ENCODE measurements around the gene MIXL1. TPM values are rescaled to one million over a fixed set of nuclear protein-coding genes. Genes with fewer than 3 reads are reported as not detected.
"Not testable (repeated sequence)": the region's sequence is repeated elsewhere in the genome, so short reads cannot be mapped to it uniquely, and the experiment has no call there.

MIXL1 gene
- total RNA-seq, 2 experiments from 2014 or later: not detected

DNA sequence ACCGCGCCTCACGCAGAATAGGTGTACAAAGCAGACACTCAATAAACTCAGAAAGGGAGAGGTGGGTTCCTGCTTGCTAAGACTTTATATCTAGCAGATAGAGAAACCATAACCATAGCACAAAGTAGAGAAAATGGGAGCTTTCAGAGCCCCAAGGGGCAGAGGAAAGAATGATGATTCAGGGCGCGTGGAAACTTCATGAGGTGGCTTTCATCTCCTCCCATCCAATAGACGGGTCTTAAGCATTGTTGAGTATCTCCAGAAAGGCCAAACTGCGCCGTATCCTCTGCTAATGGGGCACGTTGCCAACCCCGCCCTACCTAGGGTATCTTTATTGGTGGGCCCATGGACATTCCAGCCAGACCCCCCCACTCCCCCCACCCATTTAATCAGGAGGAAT, 778 bp upstream of the MIXL1 start:
- Mint-ChIP-seq H3K4me3 (no peak overlapping the region), H3K36me3 (ENCODE audit: low read depth) (peaks cover 2% of the 10 kb centered on the region), H3K27ac (no peak overlapping the region), H3K4me1 (peaks cover 4% of the 10 kb centered on the region), H3K9me3 (no peaks in the 10 kb centered on the region), H3K27me3 (peaks cover 31% of the 10 kb centered on the region)
- POLR2A ChIA-PET: no interaction called here
- CTCF ChIA-PET: interaction anchor here (0.6 to 1.1 kb wide), 3 partner anchors 24 to 102 kb away, joined by 3 to 6 read pairs (median 3); no protein-coding TSS in a partner anchor
- no peak for DNase-seq

- ChIA-PET POLR2A (no interaction called here), CTCF (interaction anchor here (0.6 to 1.6 kb wide), 7 partner anchors 14 to 109 kb away, joined by 3 to 7 read pairs (median 3); no protein-coding TSS in a partner anchor)
- H3K9me3 Mint-ChIP-seq: no peaks in the 10 kb centered on the region
- peaks cover 2% of the 10 kb centered on the region for H3K36me3 Mint-ChIP-seq (ENCODE audit: low read depth)
- H3K27ac Mint-ChIP-seq: no peak overlapping the region
- peaks cover 31% of the 10 kb centered on the region for H3K27me3 Mint-ChIP-seq
- peak; percentile 37 for DNase-seq
- peaks cover 4% of the 10 kb centered on the region for H3K4me1 Mint-ChIP-seq
- H3K4me3 Mint-ChIP-seq: peak overlapping the region; percentile 64
Observed at GRCh38 chr1:226223786-226224244, 351 bp downstream of the MIXL1 start.

DNA sequence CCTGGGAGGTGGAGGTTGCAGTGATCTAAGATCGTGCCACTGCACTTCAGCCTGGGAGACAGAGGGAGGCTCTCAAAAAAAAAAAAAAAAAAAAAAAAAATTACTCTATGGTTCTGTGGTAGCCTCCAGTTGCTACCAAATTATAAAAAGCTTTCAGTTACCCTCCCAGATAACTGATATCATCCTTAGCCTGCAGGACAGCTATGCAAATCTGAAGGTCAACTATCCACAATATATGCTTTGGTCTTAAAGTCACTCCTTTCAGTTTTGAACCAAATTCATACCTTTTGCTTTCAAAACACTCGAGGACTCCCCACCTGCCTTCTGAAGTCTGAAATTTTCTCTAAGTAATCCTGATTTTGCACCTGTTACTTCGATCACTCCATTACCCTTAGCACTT, 3.1 kb downstream of the MIXL1 start:
- Mint-ChIP-seq H3K4me3 (no peak overlapping the region), H3K27ac (no peak overlapping the region), H3K9me3 (no peaks in the 10 kb centered on the region), H3K36me3 (ENCODE audit: low read depth) (peaks cover 2% of the 10 kb centered on the region), H3K27me3 (peaks cover 18% of the 10 kb centered on the region), H3K4me1 (peaks cover 4% of the 10 kb centered on the region)
- CTCF ChIA-PET: interaction anchor here (1.2 kb wide), 1 partner anchor 101 kb away, joined by 4 read pairs; no protein-coding TSS in a partner anchor
- POLR2A ChIA-PET: no interaction called here
- DNase-seq: no peak

DNA sequence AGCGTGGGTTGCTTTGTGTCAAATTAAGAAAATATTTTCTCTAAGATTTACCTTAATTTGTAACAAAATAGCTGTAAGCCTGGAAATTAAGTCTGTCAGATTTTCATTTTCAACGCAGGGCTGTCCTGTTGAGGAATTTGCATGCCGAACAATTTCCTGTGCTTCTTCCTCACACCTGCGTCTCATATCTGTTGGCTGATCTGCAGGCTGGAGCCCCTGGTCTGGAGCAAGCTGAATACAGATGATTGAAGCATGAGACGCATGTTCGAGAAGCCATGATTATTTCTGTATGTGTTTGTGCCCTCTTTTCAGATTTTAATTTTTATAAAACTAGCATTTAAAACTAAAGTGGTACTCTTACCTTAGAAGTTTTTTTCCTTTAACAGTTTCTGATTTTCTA, 9.8 kb downstream of the MIXL1 start:
- DNase-seq: no peak
- Mint-ChIP-seq H3K36me3 (ENCODE audit: low read depth) (peaks cover 14% of the 10 kb centered on the region), H3K4me1 (peaks cover 2% of the 10 kb centered on the region), H3K27ac (no peak overlapping the region), H3K9me3 (no peaks in the 10 kb centered on the region), H3K4me3 (no peak overlapping the region), H3K27me3 (no peaks in the 10 kb centered on the region)
- POLR2A ChIA-PET: no interaction called here
- CTCF ChIA-PET: interaction anchor here (1.3 kb wide), 1 partner anchor 108 kb away, joined by 4 read pairs; no protein-coding TSS in a partner anchor

DNA sequence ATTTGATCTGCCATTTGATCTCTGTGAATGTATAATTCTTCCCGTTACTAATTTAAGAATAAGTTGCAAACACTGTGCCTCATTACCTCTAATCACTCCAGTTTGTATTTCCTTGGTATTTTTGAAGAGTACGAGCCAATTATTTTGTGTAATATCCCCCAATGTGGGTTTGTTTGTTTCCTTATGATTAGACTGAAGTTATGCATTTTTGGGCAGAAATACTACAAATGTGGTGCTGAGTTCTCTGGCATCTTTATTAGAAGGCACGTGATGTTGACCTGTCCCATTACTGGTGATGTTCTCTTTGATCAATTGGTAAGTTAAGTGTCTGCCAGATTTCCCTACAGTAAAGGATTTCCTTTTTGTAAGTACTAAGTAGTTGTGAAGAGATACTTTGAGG, 10.3 kb downstream of the MIXL1 start:
- no peak overlapping the region for H3K27ac Mint-ChIP-seq
- ChIA-PET POLR2A (no interaction called here), CTCF (interaction anchor here (1.3 kb wide), 1 partner anchor 108 kb away, joined by 4 read pairs; no protein-coding TSS in a partner anchor)
- H3K9me3 Mint-ChIP-seq: no peaks in the 10 kb centered on the region
- no peak for DNase-seq
- H3K36me3 Mint-ChIP-seq (ENCODE audit: low read depth): peaks cover 19% of the 10 kb centered on the region
- peaks cover 2% of the 10 kb centered on the region for H3K4me1 Mint-ChIP-seq
- H3K4me3 Mint-ChIP-seq: no peak overlapping the region
- H3K27me3 Mint-ChIP-seq: no peaks in the 10 kb centered on the region

GRCh38 chr1:226236826-226237225, 13.4 kb downstream of the MIXL1 start:
- H3K27me3 Mint-ChIP-seq: no peaks in the 10 kb centered on the region
- H3K4me1 Mint-ChIP-seq: peaks cover 2% of the 10 kb centered on the region
- ChIA-PET POLR2A (no interaction called here), CTCF (no interaction called here)
- DNase-seq: no peak
- H3K27ac Mint-ChIP-seq: no peak overlapping the region
- H3K36me3 Mint-ChIP-seq (ENCODE audit: low read depth): peaks cover 22% of the 10 kb centered on the region
- no peaks in the 10 kb centered on the region for H3K9me3 Mint-ChIP-seq
- no peak overlapping the region for H3K4me3 Mint-ChIP-seq

DNA sequence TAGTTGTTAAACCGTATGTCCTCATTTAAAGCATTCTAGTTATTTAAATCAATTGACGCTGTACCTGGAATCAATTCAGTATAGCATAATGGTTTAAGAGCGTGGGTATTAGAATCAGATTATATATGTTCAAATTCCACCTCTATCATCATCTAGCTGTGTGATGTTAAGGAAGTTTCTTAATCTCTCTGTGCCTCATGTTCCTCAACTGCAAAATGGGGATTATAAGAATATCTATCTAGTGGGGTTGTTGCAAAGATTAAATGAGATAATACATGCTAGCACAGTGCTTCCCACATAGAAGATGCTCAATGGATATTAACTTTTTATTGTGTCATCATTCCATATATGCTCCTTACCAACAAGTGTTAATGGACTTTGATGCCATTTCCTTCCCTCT, 16.0 kb downstream of the MIXL1 start:
- H3K9me3 Mint-ChIP-seq: no peaks in the 10 kb centered on the region
- CTCF ChIA-PET: interaction anchor here (1.0 to 1.3 kb wide), 3 partner anchors 16 to 114 kb away, joined by 3 read pairs; partner anchors contain the start of gene MIXL1
- H3K4me3 Mint-ChIP-seq: no peak overlapping the region
- H3K27me3 Mint-ChIP-seq: no peaks in the 10 kb centered on the region
- H3K4me1 Mint-ChIP-seq: peaks cover 2% of the 10 kb centered on the region
- DNase-seq: no peak
- no peak overlapping the region for H3K27ac Mint-ChIP-seq
- H3K36me3 Mint-ChIP-seq (ENCODE audit: low read depth): peaks cover 19% of the 10 kb centered on the region
- POLR2A ChIA-PET: no interaction called here

DNA sequence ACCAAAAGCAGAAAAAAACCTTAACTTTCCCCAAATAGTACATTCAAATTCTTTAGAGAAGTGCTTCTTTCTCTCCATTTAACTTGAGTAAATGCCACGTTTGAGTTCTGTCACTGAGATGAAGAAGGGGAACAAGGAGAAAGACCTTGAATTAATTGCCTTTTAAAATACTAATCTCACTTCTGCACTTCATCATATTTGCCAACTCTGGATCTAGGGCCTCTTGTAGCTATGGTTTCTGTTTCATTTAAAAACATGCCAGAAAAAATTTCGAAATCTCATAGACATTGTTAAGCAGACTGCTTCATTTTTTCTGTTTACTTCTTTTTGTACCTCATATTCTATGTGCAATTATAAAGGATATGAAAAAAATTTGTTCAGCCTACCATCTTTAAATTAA, 24.6 kb downstream of the MIXL1 start:
- Mint-ChIP-seq H3K4me1 (no peaks in the 10 kb centered on the region), H3K36me3 (ENCODE audit: low read depth) (peaks cover 15% of the 10 kb centered on the region), H3K27me3 (no peaks in the 10 kb centered on the region), H3K9me3 (no peaks in the 10 kb centered on the region), H3K27ac (no peak overlapping the region), H3K4me3 (no peak overlapping the region)
- CTCF ChIA-PET: no interaction called here
- POLR2A ChIA-PET: no interaction called here
- DNase-seq: no peak

- H3K4me3 Mint-ChIP-seq: no peak overlapping the region
- no peaks in the 10 kb centered on the region for H3K9me3 Mint-ChIP-seq
- no peaks in the 10 kb centered on the region for H3K4me1 Mint-ChIP-seq
- H3K36me3 Mint-ChIP-seq (ENCODE audit: low read depth): peaks cover 16% of the 10 kb centered on the region
- no peaks in the 10 kb centered on the region for H3K27me3 Mint-ChIP-seq
- H3K27ac Mint-ChIP-seq: no peak overlapping the region
- CTCF ChIA-PET: interaction anchor here (1.2 kb wide), 1 partner anchor 25 kb away, joined by 3 read pairs; the partner anchor contains the start of gene MIXL1
- DNase-seq: no peak
- POLR2A ChIA-PET: interaction anchor here (1.0 kb wide), 1 partner anchor 60 kb away, joined by 3 read pairs; the partner anchor contains the start of gene LIN9
Observed at GRCh38 chr1:226248796-226249195, 25.3 kb downstream of the MIXL1 start.

DNA sequence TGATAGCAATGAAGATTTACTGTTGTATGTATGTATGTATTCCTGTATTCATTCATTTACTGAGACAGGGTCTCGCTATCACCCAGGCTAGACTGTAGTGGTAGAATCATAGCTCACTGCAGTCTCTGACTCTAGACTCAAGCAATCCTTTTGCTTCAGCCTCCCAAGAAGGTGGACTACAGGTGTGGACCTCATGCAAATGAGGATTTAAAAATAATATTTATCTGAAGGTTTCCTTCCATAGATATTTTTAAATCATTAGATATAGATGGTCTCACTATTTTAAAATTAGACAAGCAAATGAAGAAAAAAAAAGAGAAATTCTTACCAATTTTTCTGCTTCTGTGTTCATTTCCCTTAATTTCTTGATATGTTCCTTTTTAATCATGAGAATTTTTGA, 27.0 kb downstream of the MIXL1 start:
- POLR2A ChIA-PET: no interaction called here
- no peak overlapping the region for H3K4me3 Mint-ChIP-seq
- DNase-seq: no peak
- no peaks in the 10 kb centered on the region for H3K27me3 Mint-ChIP-seq
- H3K9me3 Mint-ChIP-seq: no peaks in the 10 kb centered on the region
- H3K36me3 Mint-ChIP-seq (ENCODE audit: low read depth): peaks cover 20% of the 10 kb centered on the region
- H3K4me1 Mint-ChIP-seq: no peaks in the 10 kb centered on the region
- no peak overlapping the region for H3K27ac Mint-ChIP-seq
- CTCF ChIA-PET: no interaction called here

DNA sequence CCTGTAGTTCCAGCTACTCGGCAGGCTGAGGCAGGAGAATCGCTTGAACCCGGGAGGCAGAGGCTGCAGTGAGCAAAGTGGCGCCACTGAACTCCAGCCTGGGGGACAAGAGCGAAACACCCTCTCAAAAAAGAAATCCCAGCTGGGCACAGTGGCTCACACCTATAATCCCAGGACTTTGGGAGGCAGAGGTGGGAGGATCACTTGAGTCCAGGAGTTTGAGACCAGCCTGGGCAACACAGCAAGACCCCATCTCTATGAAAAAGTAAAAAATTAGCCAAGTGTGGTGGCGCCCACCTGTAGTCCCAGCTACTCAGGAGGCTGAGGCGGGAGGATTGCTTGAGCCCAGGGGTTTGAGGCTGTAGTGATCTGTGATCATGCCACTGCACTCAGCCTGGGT, 29.4 kb downstream of the MIXL1 start:
- H3K4me3 Mint-ChIP-seq, POLR2A ChIA-PET: not testable (repeated sequence)
- CTCF ChIA-PET: interaction anchor here (0.7 to 1.0 kb wide), 2 partner anchors 11 to 268 kb away, joined by 3 read pairs; no protein-coding TSS in a partner anchor

DNA sequence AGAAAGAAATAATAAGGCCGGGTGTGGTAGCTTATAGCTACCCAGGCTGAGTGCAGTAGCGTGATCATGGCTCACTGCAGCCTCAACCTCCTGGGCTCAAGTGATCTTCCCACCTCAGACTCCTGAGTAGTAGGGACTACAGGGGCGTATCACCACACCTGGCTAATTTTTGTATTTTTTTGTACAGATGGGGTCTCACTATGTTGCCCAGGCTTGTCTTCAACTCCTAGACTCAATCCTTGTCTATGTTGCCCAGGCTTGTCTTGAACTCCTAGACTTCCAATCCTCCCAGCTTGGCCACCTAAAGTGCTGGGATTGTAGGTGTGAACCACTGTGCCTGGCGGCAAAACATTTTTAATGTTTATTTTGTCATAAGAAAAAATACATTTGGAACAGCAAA, 30.5 kb downstream of the MIXL1 start:
- H3K27ac Mint-ChIP-seq: no peak overlapping the region
- H3K9me3 Mint-ChIP-seq: no peaks in the 10 kb centered on the region
- H3K4me3 Mint-ChIP-seq: no peak overlapping the region
- peaks cover 15% of the 10 kb centered on the region for H3K36me3 Mint-ChIP-seq (ENCODE audit: low read depth)
- CTCF ChIA-PET: interaction anchor here (0.6 kb wide), 1 partner anchor 52 kb away, joined by 3 read pairs; no protein-coding TSS in a partner anchor
- H3K27me3 Mint-ChIP-seq: no peaks in the 10 kb centered on the region
- POLR2A ChIA-PET: no interaction called here
- no peak for DNase-seq
- H3K4me1 Mint-ChIP-seq: no peaks in the 10 kb centered on the region

More for the DNA sequence above, 29.4 kb downstream of the MIXL1 start:
- not testable (repeated sequence) for H3K27me3 Mint-ChIP-seq, DNase-seq, H3K4me1 Mint-ChIP-seq, H3K27ac Mint-ChIP-seq, H3K9me3 Mint-ChIP-seq
- H3K36me3 Mint-ChIP-seq (ENCODE audit: low read depth): peaks cover 17% of the 10 kb centered on the region

DNA sequence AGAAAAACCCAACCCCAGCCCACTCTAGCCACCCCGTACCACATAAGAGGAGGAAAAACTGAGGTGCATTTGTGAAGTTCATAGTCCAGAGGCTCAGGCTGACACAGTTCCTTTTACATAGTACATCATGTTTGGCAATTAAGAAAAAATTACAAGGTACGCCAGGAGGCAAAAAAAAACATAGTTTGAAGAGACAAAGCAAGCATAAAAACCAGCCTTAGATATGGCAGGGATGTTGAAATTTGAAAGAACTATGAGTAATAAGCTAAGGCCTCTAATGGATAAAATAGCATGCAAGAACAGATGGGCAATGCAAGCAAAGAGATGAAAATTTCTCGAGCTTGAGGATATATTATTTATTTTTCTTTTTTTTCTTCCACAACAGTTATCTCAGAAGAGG, 31.9 kb downstream of the MIXL1 start:
- Mint-ChIP-seq H3K4me1 (no peaks in the 10 kb centered on the region), H3K9me3 (peaks cover 8% of the 10 kb centered on the region), H3K4me3 (no peak overlapping the region), H3K27me3 (no peaks in the 10 kb centered on the region), H3K27ac (no peak overlapping the region), H3K36me3 (ENCODE audit: low read depth) (peaks cover 18% of the 10 kb centered on the region)
- DNase-seq: no peak
- POLR2A ChIA-PET: interaction anchor here (1.0 kb wide), 1 partner anchor 9 kb away, joined by 3 read pairs; no protein-coding TSS in a partner anchor
- CTCF ChIA-PET: no interaction called here

DNA sequence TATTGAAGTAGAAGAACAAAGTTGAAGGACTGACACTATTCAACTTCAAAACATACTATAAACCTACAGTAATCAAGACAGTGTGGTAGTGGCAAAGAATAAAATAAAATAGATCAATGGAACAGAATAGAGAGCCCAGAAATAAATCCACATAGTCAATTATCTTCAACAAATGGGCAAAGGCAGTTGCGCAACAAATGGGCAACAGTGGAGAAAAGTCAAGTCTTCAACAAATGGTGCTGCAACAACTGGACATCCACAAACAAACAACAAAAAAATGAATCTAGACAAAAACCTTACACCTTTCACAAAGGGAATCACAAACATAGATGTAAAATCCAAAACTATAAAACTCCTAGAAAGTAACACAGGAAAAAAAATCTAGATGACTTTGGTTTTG, 38.4 kb downstream of the MIXL1 start:
- peaks cover 45% of the 10 kb centered on the region for H3K36me3 Mint-ChIP-seq (ENCODE audit: low read depth)

More for the DNA sequence above, 38.4 kb downstream of the MIXL1 start:
- Mint-ChIP-seq H3K9me3 (peaks cover 17% of the 10 kb centered on the region), H3K4me3 (no peak overlapping the region), H3K4me1 (no peaks in the 10 kb centered on the region), H3K27ac (no peak overlapping the region), H3K27me3 (no peaks in the 10 kb centered on the region)
- DNase-seq: no peak
- CTCF ChIA-PET: no interaction called here
- POLR2A ChIA-PET: no interaction called here

Data from activated CD4-positive, alpha-beta memory T cell treated with anti-CD3 and anti-CD28 coated beads, Interleukin-2, amount 10 ng/mL, durations not matched to agents 7 days and 5 days (primary cell).